HT-29 (cell line): Measurements from ENCODE around the gene MTHFD1L. TPM values are rescaled to one million over a fixed set of nuclear protein-coding genes. Genes with fewer than 3 reads are reported as not detected.
"Not testable (repeated sequence)": the region's sequence is repeated elsewhere in the genome, so short reads cannot be mapped to it uniquely, and the experiment has no call there.

Experiments
- DNase-seq: peaks from one replicate; pipeline ENCODE4 v3.0.0-alpha.2; 2015; ENCODE audit warnings: low spot score
- total RNA-seq: library from RNA; depleted of rRNA; stranded (reverse); fragments of >200 nt; shearing (Covaris generic); gene quantifications from 2 replicates; pipeline ENCODE4 v1.2.3, GENCODE V29; 2014

MTHFD1L gene
- total RNA-seq, 1 experiment from 2014 or later, result 14.7 TPM

GRCh38 chr6:151092591-151092990 lies 227.1 kb downstream of the MTHFD1L start:
- no peak for DNase-seq

- DNase-seq, result no peak
These were observed 228.2 kb downstream of the MTHFD1L start for GRCh38 chr6:151093706-151094105.

- no peak for DNase-seq
These were observed 230.2 kb downstream of the MTHFD1L start for GRCh38 chr6:151095538-151096254.

GRCh38 chr6:151096255-151096612 lies 230.7 kb downstream of the MTHFD1L start:
- DNase-seq, result no peak

- DNase-seq, result no peak
These were observed 231.4 kb downstream of the MTHFD1L start for GRCh38 chr6:151096691-151097606.

- DNase-seq, result no peak
These were observed 232.7 kb downstream of the MTHFD1L start for GRCh38 chr6:151098166-151098565.

- DNase-seq, result no peak
These were observed 234.8 kb downstream of the MTHFD1L start for GRCh38 chr6:151100326-151100725.

GRCh38 chr6:151101161-151101815 lies 235.8 kb downstream of the MTHFD1L start:
- no peak for DNase-seq

- no peak for DNase-seq
These were observed 236.6 kb downstream of the MTHFD1L start for GRCh38 chr6:151101816-151102694.

GRCh38 chr6:151103266-151103665 lies 237.8 kb downstream of the MTHFD1L start:
- no peak for DNase-seq

GRCh38 chr6:151107897-151108427 lies 242.5 kb downstream of the MTHFD1L start:
- DNase-seq, result no peak

GRCh38 chr6:151108548-151108947 lies 243.0 kb downstream of the MTHFD1L start:
- no peak for DNase-seq

- no peak for DNase-seq
These were observed 243.9 kb downstream of the MTHFD1L start for GRCh38 chr6:151109361-151109760.

GRCh38 chr6:151109869-151110575 lies 244.5 kb downstream of the MTHFD1L start:
- DNase-seq, result no peak

GRCh38 chr6:151110576-151110905 lies 245.0 kb downstream of the MTHFD1L start:
- no peak for DNase-seq

- no peak for DNase-seq
These were observed 246.2 kb downstream of the MTHFD1L start for GRCh38 chr6:151111670-151112069.

- DNase-seq, result no peak
These were observed 246.6 kb downstream of the MTHFD1L start for GRCh38 chr6:151112130-151112529.

- DNase-seq, result not testable (repeated sequence)
These were observed 247.4 kb downstream of the MTHFD1L start for GRCh38 chr6:151112884-151113283.

GRCh38 chr6:151113641-151114040 lies 248.1 kb downstream of the MTHFD1L start:
- no peak for DNase-seq

- DNase-seq, result no peak
These were observed 253.1 kb downstream of the MTHFD1L start for GRCh38 chr6:151118461-151119123.
